HepG2 (cell line): ENCODE data around the gene DOCK4. TPM values are rescaled to one million over a fixed set of nuclear protein-coding genes. Genes with fewer than 3 reads are reported as not detected.

Experiments used
- ATF7-NPFF ChIP-seq: sonication (generic); formaldehyde crosslinking; IDR thresholded peaks from 2 replicates; pipeline ENCODE4 v1.8.1; 2023; ENCODE audit warnings: mild to moderate bottlenecking, low read depth, missing genetic modification reagents, moderate library complexity
- MAFK ChIP-seq, 2 experiments: IDR thresholded peaks in 1 of 2; conservative IDR thresholded peaks in 1 of 2; 2 replicates each; pipeline ENCODE4 v1.6.1; 2011; ENCODE audit warnings: improper control_type of control experiment in 2 of 2, low read length in 2 of 2
- MBNL3 ChIP-seq: fragments of 250-450 bp; sonication (Bioruptor Pico); conservative IDR thresholded peaks from 2 replicates; pipeline ENCODE4 v1.8.0; 2022; ENCODE audit warnings: mild to moderate bottlenecking, inconsistent platforms
- PPARG ChIP-seq: conservative IDR thresholded peaks from 2 replicates; pipeline ENCODE4 v1.6.1; 2016; ENCODE audit warnings: missing biosample characterization, missing genetic modification reagents
- PRPF4 ChIP-seq: fragments of 200-400 bp; formaldehyde crosslinking; IDR thresholded peaks from 2 replicates; pipeline ENCODE4 v1.6.1; 2016; ENCODE audit warnings: low read length, low read depth; ENCODE audit not compliant: poor library complexity, severe bottlenecking
- SETDB1 ChIP-seq: sonication (generic); formaldehyde crosslinking; IDR thresholded peaks from 2 replicates; pipeline ENCODE4 v1.5.1; 2020; ENCODE audit warnings: missing genetic modification reagents, mild to moderate bottlenecking, borderline replicate concordance
- SOX6 ChIP-seq, 2 experiments: fragments of 450-650 bp in 1 of 2; sonication (generic) in 1 of 2; formaldehyde crosslinking in 1 of 2; IDR thresholded peaks; 2 replicates each; pipeline versions ENCODE4 v1.4.0 to v1.6.1; 2017 to 2020; ENCODE audit warnings: antibody characterized with exemption in 1 of 2, mild to moderate bottlenecking in 1 of 2, missing genetic modification reagents in 1 of 2
- TOE1 ChIP-seq: sonication (generic); formaldehyde crosslinking; IDR thresholded peaks from 2 replicates; pipeline ENCODE4 v1.4.0; 2020; ENCODE audit warnings: mild to moderate bottlenecking, missing genetic modification reagents
- ZBTB33 ChIP-seq: sonication (generic); formaldehyde crosslinking; IDR thresholded peaks from 2 replicates; pipeline ENCODE4 v1.4.0; 2020; ENCODE audit warnings: missing genetic modification reagents
- ZFP36L2 ChIP-seq: sonication (generic); formaldehyde crosslinking; IDR thresholded peaks from 2 replicates; pipeline ENCODE4 v1.4.0; 2020; ENCODE audit warnings: missing genetic modification reagents
- ZMAT3 ChIP-seq: sonication (generic); formaldehyde crosslinking; conservative IDR thresholded peaks from 2 replicates; pipeline ENCODE4 v1.7.0; 2021; ENCODE audit warnings: missing genetic modification reagents
- ZNF441 ChIP-seq: sonication (generic); formaldehyde crosslinking; IDR thresholded peaks from 2 replicates; pipeline ENCODE4 v1.7.0; 2021; ENCODE audit warnings: missing genetic modification reagents, borderline replicate concordance
- ZNF746 ChIP-seq: sonication (generic); formaldehyde crosslinking; IDR thresholded peaks from 2 replicates; pipeline ENCODE4 v1.8.0; 2022; ENCODE audit warnings: mild to moderate bottlenecking, missing genetic modification reagents
- ZNF790 ChIP-seq: sonication (generic); formaldehyde crosslinking; IDR thresholded peaks from 2 replicates; pipeline ENCODE4 v1.8.0; 2022; ENCODE audit warnings: missing genetic modification reagents, mild to moderate bottlenecking, borderline replicate concordance
- ZSCAN21 ChIP-seq: sonication (generic); formaldehyde crosslinking; IDR thresholded peaks from 2 replicates; pipeline ENCODE4 v1.8.0; 2022; ENCODE audit warnings: mild to moderate bottlenecking, missing genetic modification reagents, moderate library complexity, borderline replicate concordance
- ZUFSP ChIP-seq: sonication (generic); formaldehyde crosslinking; IDR thresholded peaks from 2 replicates; pipeline ENCODE4 v1.9.0; 2021; ENCODE audit warnings: missing genetic modification reagents, mild to moderate bottlenecking, borderline replicate concordance
- polyA plus RNA-seq, 8 experiments: library from polyadenylated mRNA; depleted of rRNA in 3 of 8; stranded (reverse) in 7 of 8; unstranded in 1 of 8; fragments of >200 nt; fragmentation: Illumina TruSeq in 4 of 8; extraction: Trizol in 4 of 8; gene quantifications; 2 replicates each; pipeline versions ENCODE4 v1.2.1 to v1.2.3, GENCODE V29; 2011 to 2016; ENCODE audit warnings: low read depth in 4 of 8, missing spikeins in 1 of 8, mixed read lengths in 1 of 8; ENCODE audit not compliant: insufficient read depth in 1 of 8
- total RNA-seq, 5 experiments: library from RNA; depleted of rRNA; stranded (reverse); fragments of >200 nt; fragmentation: Illumina TruSeq; extraction: Trizol; gene quantifications; 2 replicates each; pipeline ENCODE4 v1.2.3, GENCODE V29; 2016; ENCODE audit warnings: low read depth in 1 of 5
- TF ChIP-seq, protein P1 (sequence below): sonication (generic); formaldehyde crosslinking; IDR thresholded peaks from 2 replicates; pipeline ENCODE4 v1.9.0; 2021; ENCODE audit warnings: mild to moderate bottlenecking, missing genetic modification reagents
- TF ChIP-seq, protein P2 (sequence below): IDR thresholded peaks from 2 replicates; pipeline ENCODE4 v1.6.1; 2016; ENCODE audit warnings: missing compliant biosample characterization, missing genetic modification reagents, borderline replicate concordance

Gene DOCK4
- total and polyA plus RNA-seq, 2 of the 13 experiments (the other 11 are each of a cell fraction or from before 2014, with no cell fraction given) = 13.5 to 17.4 TPM

DNA sequence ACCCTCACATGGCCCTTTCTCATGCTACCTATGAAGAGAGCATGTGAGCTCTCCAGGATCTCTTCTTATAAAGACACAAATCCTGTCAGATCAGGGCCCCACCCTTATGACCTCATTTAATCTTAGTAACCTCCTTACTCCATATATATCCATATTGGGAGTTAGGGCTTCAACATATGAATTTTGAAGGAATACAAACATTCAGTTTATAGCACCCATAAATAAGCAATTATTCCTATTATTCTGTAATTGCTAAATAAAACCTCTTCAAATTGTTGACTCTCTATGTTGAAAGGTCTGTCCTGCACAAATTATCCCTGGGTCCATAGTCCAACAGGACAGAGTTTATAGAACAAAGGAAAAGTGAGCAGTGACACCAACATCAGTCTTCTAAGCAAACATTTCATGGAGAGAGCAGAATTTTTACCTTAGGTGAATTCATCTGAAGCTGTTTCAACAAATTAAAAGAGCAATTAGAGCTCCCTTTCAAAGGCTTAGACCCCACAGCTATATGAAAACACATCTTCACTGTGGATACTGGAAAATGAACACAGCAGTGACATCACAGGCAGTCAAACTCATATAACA is 12.2 kb downstream of the DOCK4 start (continued):
- no peak for TF ChIP-seq ZNF790 (CRISPR knock-in tag)
- no peak for TF ChIP-seq ZUFSP
- TF ChIP-seq ZMAT3 (CRISPR knock-in tag) = 0 out of 2 replicates have a peak, but pooled peaks have one; percentile 33
- TF ChIP-seq ZNF441 (CRISPR knock-in tag) = 0 out of 2 replicates have a peak, but pooled peaks have one; percentile 25
- no peak for TF ChIP-seq ZSCAN21 (CRISPR knock-in tag)
- TF ChIP-seq MAFK (conservative IDR thresholded peaks at IDR 0.05 in 1 of 2, IDR thresholded peaks at IDR 0.05 in 1 of 2; ENCODE audit: low read length in 2 of 2) = no peak
- TF ChIP-seq PRPF4 = no peak
- TF ChIP-seq ZFP36L2 = no peak
- no peak for TF ChIP-seq MBNL3 (CRISPR knock-in tag)
- no peak for TF ChIP-seq ZBTB33 (CRISPR knock-in tag)
- TF ChIP-seq PPARG (CRISPR knock-in tag) = peak; percentile 77
- TF ChIP-seq SOX6 (IDR thresholded peaks at IDR 0.05) = no peak
- TF ChIP-seq SOX6 (CRISPR knock-in tag; IDR thresholded peaks at IDR 0.05) = peak; percentile 96
- TF ChIP-seq, protein P1, sequence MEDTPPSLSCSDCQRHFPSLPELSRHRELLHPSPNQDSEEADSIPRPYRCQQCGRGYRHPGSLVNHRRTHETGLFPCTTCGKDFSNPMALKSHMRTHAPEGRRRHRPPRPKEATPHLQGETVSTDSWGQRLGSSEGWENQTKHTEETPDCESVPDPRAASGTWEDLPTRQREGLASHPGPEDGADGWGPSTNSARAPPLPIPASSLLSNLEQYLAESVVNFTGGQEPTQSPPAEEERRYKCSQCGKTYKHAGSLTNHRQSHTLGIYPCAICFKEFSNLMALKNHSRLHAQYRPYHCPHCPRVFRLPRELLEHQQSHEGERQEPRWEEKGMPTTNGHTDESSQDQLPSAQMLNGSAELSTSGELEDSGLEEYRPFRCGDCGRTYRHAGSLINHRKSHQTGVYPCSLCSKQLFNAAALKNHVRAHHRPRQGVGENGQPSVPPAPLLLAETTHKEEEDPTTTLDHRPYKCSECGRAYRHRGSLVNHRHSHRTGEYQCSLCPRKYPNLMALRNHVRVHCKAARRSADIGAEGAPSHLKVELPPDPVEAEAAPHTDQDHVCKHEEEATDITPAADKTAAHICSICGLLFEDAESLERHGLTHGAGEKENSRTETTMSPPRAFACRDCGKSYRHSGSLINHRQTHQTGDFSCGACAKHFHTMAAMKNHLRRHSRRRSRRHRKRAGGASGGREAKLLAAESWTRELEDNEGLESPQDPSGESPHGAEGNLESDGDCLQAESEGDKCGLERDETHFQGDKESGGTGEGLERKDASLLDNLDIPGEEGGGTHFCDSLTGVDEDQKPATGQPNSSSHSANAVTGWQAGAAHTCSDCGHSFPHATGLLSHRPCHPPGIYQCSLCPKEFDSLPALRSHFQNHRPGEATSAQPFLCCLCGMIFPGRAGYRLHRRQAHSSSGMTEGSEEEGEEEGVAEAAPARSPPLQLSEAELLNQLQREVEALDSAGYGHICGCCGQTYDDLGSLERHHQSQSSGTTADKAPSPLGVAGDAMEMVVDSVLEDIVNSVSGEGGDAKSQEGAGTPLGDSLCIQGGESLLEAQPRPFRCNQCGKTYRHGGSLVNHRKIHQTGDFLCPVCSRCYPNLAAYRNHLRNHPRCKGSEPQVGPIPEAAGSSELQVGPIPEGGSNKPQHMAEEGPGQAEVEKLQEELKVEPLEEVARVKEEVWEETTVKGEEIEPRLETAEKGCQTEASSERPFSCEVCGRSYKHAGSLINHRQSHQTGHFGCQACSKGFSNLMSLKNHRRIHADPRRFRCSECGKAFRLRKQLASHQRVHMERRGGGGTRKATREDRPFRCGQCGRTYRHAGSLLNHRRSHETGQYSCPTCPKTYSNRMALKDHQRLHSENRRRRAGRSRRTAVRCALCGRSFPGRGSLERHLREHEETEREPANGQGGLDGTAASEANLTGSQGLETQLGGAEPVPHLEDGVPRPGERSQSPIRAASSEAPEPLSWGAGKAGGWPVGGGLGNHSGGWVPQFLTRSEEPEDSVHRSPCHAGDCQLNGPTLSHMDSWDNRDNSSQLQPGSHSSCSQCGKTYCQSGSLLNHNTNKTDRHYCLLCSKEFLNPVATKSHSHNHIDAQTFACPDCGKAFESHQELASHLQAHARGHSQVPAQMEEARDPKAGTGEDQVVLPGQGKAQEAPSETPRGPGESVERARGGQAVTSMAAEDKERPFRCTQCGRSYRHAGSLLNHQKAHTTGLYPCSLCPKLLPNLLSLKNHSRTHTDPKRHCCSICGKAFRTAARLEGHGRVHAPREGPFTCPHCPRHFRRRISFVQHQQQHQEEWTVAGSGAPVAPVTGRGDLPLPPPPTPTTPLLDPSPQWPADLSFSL = no peak
- no peak for TF ChIP-seq ATF7-NPFF (CRISPR knock-in tag)
- no peak for TF ChIP-seq TOE1 (CRISPR knock-in tag)
- no peak for TF ChIP-seq ZNF746 (CRISPR knock-in tag)
- TF ChIP-seq SETDB1 (CRISPR knock-in tag) = no peak
- TF ChIP-seq, protein P2, sequence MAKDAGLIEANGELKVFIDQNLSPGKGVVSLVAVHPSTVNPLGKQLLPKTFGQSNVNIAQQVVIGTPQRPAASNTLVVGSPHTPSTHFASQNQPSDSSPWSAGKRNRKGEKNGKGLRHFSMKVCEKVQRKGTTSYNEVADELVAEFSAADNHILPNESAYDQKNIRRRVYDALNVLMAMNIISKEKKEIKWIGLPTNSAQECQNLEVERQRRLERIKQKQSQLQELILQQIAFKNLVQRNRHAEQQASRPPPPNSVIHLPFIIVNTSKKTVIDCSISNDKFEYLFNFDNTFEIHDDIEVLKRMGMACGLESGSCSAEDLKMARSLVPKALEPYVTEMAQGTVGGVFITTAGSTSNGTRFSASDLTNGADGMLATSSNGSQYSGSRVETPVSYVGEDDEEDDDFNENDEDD (CRISPR knock-in tag) = no peak
